Measurements from ENCODE around the gene TAB2.

The TAB2 gene

DNA sequence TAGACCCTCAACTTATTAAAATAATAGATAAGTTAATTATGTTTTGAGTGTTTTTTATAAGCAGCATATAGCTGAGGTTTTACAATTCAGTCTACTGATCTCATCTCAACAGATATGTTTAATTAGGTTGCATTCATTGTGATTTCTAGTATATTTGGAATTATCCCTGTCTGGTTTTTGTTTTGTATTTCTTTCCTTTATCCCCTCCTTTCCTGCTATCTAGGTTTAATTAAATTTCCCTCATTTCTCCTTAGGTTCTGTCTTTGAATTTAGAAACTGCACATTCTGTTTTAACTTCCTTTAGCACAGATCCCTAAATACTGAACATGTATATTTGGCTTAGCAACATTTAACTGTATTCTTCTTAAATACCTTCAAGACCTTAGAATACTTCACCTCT lies 77.7 kb downstream of the TAB2 start:
- TF ChIP-seq, protein P1, sequence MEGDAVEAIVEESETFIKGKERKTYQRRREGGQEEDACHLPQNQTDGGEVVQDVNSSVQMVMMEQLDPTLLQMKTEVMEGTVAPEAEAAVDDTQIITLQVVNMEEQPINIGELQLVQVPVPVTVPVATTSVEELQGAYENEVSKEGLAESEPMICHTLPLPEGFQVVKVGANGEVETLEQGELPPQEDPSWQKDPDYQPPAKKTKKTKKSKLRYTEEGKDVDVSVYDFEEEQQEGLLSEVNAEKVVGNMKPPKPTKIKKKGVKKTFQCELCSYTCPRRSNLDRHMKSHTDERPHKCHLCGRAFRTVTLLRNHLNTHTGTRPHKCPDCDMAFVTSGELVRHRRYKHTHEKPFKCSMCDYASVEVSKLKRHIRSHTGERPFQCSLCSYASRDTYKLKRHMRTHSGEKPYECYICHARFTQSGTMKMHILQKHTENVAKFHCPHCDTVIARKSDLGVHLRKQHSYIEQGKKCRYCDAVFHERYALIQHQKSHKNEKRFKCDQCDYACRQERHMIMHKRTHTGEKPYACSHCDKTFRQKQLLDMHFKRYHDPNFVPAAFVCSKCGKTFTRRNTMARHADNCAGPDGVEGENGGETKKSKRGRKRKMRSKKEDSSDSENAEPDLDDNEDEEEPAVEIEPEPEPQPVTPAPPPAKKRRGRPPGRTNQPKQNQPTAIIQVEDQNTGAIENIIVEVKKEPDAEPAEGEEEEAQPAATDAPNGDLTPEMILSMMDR (IDR thresholded peaks at IDR 0.05; ENCODE audit: insufficient read depth, low read length, poor library complexity, severe bottlenecking), result no peak
- Histone ChIP-seq H3K27me3 (replicated peaks; ENCODE audit: control insufficient read depth, insufficient read depth, low read length) (no peaks in the 10 kb centered on the region), H3K4me3 (replicated peaks; ENCODE audit: low read depth, low read length) (no peak overlapping the region), H3K36me3 (ENCODE audit: control insufficient read depth, insufficient read depth, low read length) (peaks cover 6% of the 10 kb centered on the region)
- no peak for DNase-seq (ENCODE audit: extremely low read depth, insufficient read length)

DNA sequence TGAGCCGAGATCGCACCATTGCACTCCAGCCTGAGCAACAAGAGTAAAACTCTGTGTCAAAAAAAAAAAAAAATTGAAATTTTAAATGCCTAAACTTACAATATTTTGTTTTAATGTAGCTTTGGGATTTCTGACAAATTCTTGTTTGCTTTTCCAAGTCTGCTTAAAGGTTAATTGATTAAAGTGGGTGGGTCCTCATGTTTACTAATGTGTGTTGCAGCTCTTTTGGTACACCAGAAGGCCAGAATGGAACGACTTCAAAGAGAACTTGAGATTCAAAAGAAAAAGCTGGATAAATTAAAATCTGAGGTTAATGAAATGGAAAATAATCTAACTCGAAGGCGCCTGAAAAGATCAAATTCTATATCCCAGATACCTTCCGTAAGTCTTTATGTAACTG lies 79.9 kb downstream of the TAB2 start:
- TF ChIP-seq, protein P1 (IDR thresholded peaks at IDR 0.05; ENCODE audit: insufficient read depth, low read length, poor library complexity, severe bottlenecking), result no peak
- H3K36me3 ChIP-seq (ENCODE audit: control insufficient read depth, insufficient read depth, low read length), result peaks cover 8% of the 10 kb centered on the region
- no peak for DNase-seq (ENCODE audit: extremely low read depth, insufficient read length)
- no peak overlapping the region for H3K4me3 ChIP-seq (replicated peaks; ENCODE audit: low read depth, low read length)
- no peaks in the 10 kb centered on the region for H3K27me3 ChIP-seq (replicated peaks; ENCODE audit: control insufficient read depth, insufficient read depth, low read length)

DNA sequence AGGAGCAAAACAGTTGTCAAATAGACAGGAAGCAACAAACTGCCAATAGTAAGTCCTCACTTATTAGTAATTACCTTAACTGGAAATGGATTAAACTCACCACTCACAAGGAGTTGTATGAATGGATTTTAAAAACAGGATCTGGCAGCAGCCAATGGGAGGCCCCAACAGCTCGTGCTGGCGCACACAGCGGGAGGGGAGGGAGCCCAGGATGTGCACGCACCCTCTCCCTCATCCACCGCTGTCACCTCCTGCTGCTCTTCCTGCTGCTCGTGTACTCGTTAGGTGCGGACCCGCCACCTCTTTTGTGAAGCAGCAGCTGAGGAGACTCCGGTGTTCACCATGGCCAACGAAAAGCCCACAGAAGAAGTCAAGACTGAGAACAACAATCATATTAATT lies 82.5 kb downstream of the TAB2 start, which contains the start of gene SUMO4:
SUMO4 (plus strand) TSS at position 213 of the 400 bp plus-strand sequence; CDS start at position 343, 130 bp downstream.
- no peaks in the 10 kb centered on the region for H3K27me3 ChIP-seq (replicated peaks; ENCODE audit: control insufficient read depth, insufficient read depth, low read length)
- TF ChIP-seq, protein P1 (IDR thresholded peaks at IDR 0.05; ENCODE audit: insufficient read depth, low read length, poor library complexity, severe bottlenecking), result no peak
- peaks cover 8% of the 10 kb centered on the region for H3K36me3 ChIP-seq (ENCODE audit: control insufficient read depth, insufficient read depth, low read length)
- no peak within 1 kb of the TSS for H3K4me3 ChIP-seq (replicated peaks; ENCODE audit: low read depth, low read length)
- no peak for DNase-seq (ENCODE audit: extremely low read depth, insufficient read length)

- Histone ChIP-seq H3K4me3 (replicated peaks; ENCODE audit: low read depth, low read length) (no peak overlapping the region), H3K36me3 (ENCODE audit: control insufficient read depth, insufficient read depth, low read length) (peaks cover 6% of the 10 kb centered on the region), H3K27me3 (replicated peaks; ENCODE audit: control insufficient read depth, insufficient read depth, low read length) (no peaks in the 10 kb centered on the region)
- TF ChIP-seq, protein P1 (IDR thresholded peaks at IDR 0.05; ENCODE audit: insufficient read depth, low read length, poor library complexity, severe bottlenecking), result no peak
- DNase-seq (ENCODE audit: extremely low read depth, insufficient read length), result no peak
Measured at GRCh38 chr6:149403534-149403933, 86.0 kb downstream of the TAB2 start.

GRCh38 chr6:149405823-149406765 lies 88.6 kb downstream of the TAB2 start:
- TF ChIP-seq, protein P1 (IDR thresholded peaks at IDR 0.05; ENCODE audit: insufficient read depth, low read length, poor library complexity, severe bottlenecking), result no peak
- Histone ChIP-seq H3K36me3 (ENCODE audit: control insufficient read depth, insufficient read depth, low read length) (peaks cover 4% of the 10 kb centered on the region), H3K27me3 (replicated peaks; ENCODE audit: control insufficient read depth, insufficient read depth, low read length) (no peaks in the 10 kb centered on the region), H3K4me3 (replicated peaks; ENCODE audit: low read depth, low read length) (no peak overlapping the region)
- DNase-seq (ENCODE audit: extremely low read depth, insufficient read length), result no peak

Measured in GM06990 (cell line).